Bronchial epithelial cell (primary cell): ENCODE results near the gene CDK18. TPM values are rescaled to one million over a fixed set of nuclear protein-coding genes. Genes with fewer than 3 reads are reported as not detected.
A peak's percentile ranks its signal among the peaks of the same experiment; 100 is the strongest.

ENCODE experiments used
- DNase-seq: peaks from one replicate; pipeline ENCODE4 v3.0.0-alpha.2; 2010; ENCODE audit warnings: low read depth
- FAIRE-seq: peaks from 2 replicates; lab custom pipeline; 2011; peaks lifted over from hg19 to GRCh38; lab: Jason Lieb, UNC
- H3K27me3 ChIP-seq: 2 replicates; pipeline ENCODE4 v1.5.1; 2011; ENCODE audit warnings: low read length; ENCODE audit not compliant: control insufficient read depth, insufficient read depth
- H3K36me3 ChIP-seq: 2 replicates; pipeline ENCODE4 v1.5.1; 2011; ENCODE audit warnings: low read length; ENCODE audit not compliant: control insufficient read depth, insufficient read depth
- H3K4me3 ChIP-seq: 2 replicates; pipeline ENCODE4 v1.5.1; 2011; ENCODE audit warnings: mild to moderate bottlenecking, low read depth, low read length, control low read depth
- CTCF ChIP-seq: IDR thresholded peaks from 2 replicates; pipeline ENCODE4 v1.5.1; 2011; ENCODE audit warnings: mild to moderate bottlenecking, moderate library complexity, low read length, control low read depth, inconsistent platforms; ENCODE audit not compliant: insufficient read depth, severe bottlenecking
- total RNA-seq: library from RNA; depleted of rRNA; stranded (reverse); fragments of >200 nt; gene quantifications from 2 replicates; pipeline ENCODE4 v1.2.1, GENCODE V29; 2014

Gene CDK18
- total RNA-seq, 1 donor from 2014 or later, result 1.8 TPM

GRCh38 chr1:205473475-205473874 lies 31.0 kb upstream of the CDK18 start:
- DNase-seq (no peak), FAIRE-seq (no peak)
- TF ChIP-seq CTCF, result no peak
- H3K27me3 ChIP-seq, result peaks cover 2% of the 10 kb centered on the region
- no peak overlapping the region for H3K4me3 ChIP-seq
- no peaks in the 10 kb centered on the region for H3K36me3 ChIP-seq

GRCh38 chr1:205473966-205474365 lies 30.5 kb upstream of the CDK18 start:
- TF ChIP-seq CTCF, result no peak
- no peak overlapping the region for H3K4me3 ChIP-seq
- FAIRE-seq (no peak), DNase-seq (no peak)
- H3K27me3 ChIP-seq, result peaks cover 2% of the 10 kb centered on the region
- H3K36me3 ChIP-seq, result no peaks in the 10 kb centered on the region

GRCh38 chr1:205474571-205474970 lies 29.9 kb upstream of the CDK18 start:
- no peak for DNase-seq
- H3K4me3 ChIP-seq, result no peak overlapping the region
- peaks cover 2% of the 10 kb centered on the region for H3K27me3 ChIP-seq
- H3K36me3 ChIP-seq, result no peaks in the 10 kb centered on the region
- no peak for TF ChIP-seq CTCF
- no peak for FAIRE-seq

GRCh38 chr1:205475855-205476254 lies 28.6 kb upstream of the CDK18 start:
- H3K27me3 ChIP-seq, result peaks cover 6% of the 10 kb centered on the region
- H3K4me3 ChIP-seq, result no peak overlapping the region
- DNase-seq (no peak), FAIRE-seq (no peak)
- H3K36me3 ChIP-seq, result no peaks in the 10 kb centered on the region
- no peak for TF ChIP-seq CTCF

GRCh38 chr1:205476648-205477047 lies 27.8 kb upstream of the CDK18 start:
- no peaks in the 10 kb centered on the region for H3K36me3 ChIP-seq

More at GRCh38 chr1:205476648-205477047, 27.8 kb upstream of the CDK18 start:
- FAIRE-seq (peak; percentile 90), DNase-seq (no peak)
- Histone ChIP-seq H3K27me3 (peaks cover 6% of the 10 kb centered on the region), H3K4me3 (no peak overlapping the region)
- TF ChIP-seq CTCF, result no peak
